GM18867 (cell line): ENCODE data around the gene SLC11A2.

ENCODE experiments used
- ATAC-seq: cut with Tn5 transposase; IDR thresholded peaks from one replicate; pipeline ENCODE4 v1.9.1; 2021; ENCODE audit warnings: mild to moderate bottlenecking, moderate library complexity; ENCODE audit not compliant: unreplicated experiment

Gene SLC11A2

DNA sequence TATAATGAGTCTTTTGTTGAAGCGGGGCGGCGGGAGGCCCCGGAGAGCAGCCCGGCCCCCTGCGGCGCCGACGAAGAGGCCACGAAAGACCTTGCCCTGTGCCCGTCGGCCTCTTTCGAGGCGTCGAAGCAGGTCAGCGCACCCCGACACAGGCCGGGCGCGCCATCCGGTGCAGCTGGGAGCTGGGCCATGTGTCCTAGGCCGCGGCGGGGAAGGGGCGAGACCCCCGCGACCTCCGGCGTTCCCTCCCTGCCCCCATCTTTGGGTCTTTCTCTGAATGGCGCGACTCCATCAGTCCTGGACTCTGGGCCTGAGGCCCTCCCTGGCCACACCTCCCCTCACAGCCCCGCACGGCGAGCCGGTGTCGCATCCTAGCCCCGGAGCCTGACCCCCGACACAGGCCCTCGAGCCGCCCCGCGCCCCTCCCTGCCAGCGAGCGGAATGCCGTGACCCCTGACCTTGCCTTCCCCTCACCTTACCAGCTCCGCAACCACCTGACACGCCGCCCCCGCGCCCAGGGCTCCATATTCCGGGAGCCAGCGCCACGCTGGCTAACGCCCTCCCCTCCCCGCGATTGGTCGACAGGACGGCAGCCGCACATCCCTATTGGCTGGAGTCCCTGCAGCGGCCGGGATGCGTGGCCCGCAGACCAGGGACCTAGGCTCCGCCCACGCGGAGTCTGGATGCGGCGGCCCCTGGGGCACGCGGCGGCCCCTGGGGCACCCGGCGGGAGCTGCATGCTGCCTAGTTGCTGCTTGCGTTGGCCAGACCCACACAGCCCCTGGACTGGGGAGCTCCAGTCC is at the start of gene SLC11A2:
TSS of gene SLC11A2 (minus strand) at position 549 of the 803 bp plus-strand sequence. CDS start 15,656 bp downstream, outside the sequence.
- peak; percentile 92 for ATAC-seq

GRCh38 chr12:51075390-51075789 is 49.2 kb upstream of the SLC11A2 start:
- no peak for ATAC-seq

DNA sequence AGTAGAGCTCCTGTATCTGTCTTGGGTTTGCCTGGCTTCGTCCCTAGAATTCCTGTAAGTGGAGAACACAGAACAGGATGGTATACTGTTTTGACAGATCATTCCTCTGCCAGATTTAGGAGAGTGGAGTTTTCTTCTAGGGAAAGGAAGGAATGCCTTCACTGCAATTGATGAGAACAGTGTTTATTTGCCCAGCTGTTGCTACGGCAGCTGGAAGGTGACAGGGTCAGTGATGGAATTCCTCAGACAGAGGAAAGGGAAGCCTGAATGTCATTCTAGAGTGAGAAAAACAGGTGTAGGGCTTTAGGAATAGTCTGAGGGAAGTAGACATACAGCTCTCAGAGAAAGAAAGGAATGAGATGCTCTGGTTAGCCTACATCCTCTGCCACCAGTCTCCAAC is 45.5 kb upstream of the SLC11A2 start:
- no peak for ATAC-seq

GRCh38 chr12:51070004-51070403 is 43.8 kb upstream of the SLC11A2 start:
- no peak for ATAC-seq

GRCh38 chr12:51067771-51068170 is 41.6 kb upstream of the SLC11A2 start:
- ATAC-seq = no peak

GRCh38 chr12:51067229-51067628 is 41.0 kb upstream of the SLC11A2 start:
- ATAC-seq = no peak

DNA sequence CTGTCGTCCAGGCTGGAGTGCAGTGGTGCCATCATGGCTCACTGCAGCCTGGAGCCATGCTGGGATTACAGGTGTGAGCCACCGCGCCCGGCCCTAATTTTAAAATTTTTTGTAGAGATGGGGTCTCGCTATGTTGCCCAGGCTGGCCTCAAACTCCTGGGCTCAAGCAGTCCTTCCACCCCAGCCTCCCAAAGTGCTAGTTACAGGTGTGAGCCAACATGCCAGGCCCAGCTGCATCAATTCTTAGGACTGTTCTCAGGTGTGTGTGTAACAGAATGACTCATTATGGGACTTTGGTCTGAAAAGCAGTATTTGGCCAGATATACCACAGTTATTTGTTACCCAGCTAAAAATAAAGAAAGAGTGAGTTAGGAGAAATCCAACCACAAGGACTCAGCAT is 39.3 kb upstream of the SLC11A2 start:
- no peak for ATAC-seq

DNA sequence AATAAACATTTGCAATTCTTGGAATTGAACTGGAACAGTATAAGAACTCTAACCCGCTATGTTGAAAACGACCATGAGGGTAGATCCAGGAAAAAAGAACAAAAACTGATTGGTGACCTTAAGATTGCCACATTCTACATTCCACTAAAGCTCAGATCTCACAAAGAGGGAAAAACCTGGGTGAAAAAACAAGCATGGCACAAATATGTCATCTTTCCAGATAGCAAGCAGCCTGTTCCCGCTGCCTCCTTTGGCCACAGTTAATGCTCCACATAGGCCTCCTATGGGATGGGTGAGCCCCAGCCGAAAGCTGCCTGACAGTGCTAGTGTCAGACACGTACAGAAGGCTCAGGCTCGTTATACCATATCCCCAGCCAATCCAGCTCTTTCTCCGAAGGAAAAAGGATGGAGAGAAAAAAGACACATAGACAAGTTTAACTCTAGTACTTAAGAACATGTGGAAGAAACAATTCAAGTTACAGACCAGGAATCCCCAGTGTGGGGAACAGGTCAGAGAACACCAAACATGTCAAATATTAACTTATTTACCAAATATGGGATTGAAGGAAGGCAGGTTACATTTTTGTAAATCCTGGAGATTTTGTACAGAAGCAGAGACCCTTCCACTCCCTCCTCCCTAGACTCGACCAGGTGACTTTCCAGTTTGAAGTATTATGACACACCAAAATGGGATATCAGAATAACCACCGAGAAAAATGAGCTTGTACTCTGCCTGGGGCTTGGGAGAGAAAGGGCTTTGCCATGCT is 36.6 kb upstream of the SLC11A2 start:
- ATAC-seq = no peak

GRCh38 chr12:51059086-51059485 is 32.9 kb upstream of the SLC11A2 start:
- no peak for ATAC-seq

DNA sequence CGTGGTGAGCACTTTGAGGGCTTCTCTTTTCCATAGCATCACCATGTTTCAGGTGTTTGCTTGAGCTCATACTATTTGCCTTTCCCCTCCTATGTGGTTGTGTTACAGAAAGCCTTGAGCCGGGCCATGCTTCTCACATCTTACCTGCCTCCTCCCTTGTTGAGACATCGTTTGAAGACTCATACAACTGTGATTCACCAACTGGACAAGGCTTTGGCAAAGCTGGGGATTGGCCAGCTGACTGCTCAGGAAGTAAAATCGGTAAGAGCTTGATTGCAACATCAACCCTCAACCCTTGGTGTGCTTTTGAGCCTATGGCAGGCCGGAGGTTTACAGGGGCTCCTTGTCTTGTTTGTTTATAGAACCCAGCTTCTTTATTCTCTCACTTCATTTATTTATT is 30.1 kb upstream of the SLC11A2 start:
- ATAC-seq = no peak

DNA sequence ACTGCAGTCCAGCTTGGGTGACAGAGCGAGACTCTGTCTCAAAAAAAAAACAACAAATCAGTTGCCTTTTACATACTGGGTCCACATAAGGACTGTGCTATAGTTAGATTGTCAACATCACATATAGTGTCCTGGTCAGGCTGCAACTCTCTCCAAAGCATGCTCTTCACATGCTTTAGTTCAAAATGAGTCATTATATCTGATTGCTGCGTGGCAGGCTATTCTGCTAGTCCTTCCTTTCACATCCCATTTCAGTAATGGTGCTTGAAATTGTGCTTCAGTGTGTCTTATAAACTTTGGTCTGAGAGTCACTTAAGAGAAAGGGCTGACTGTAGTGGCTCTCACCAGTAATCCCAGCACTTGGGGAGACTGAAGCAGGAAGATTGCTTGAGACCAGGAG is 28.9 kb upstream of the SLC11A2 start:
- ATAC-seq = no peak

GRCh38 chr12:51051787-51052186 is 25.6 kb upstream of the SLC11A2 start:
- no peak for ATAC-seq

- no peak for ATAC-seq
Measured at GRCh38 chr12:51049525-51049924, 23.3 kb upstream of the SLC11A2 start.

GRCh38 chr12:51048661-51049251 is 22.6 kb upstream of the SLC11A2 start:
- no peak for ATAC-seq

GRCh38 chr12:51047655-51048540 is 21.7 kb upstream of the SLC11A2 start, which contains the start of gene LETMD1:
Gene LETMD1 (plus strand): TSS chr12:51048327. CDS start chr12:51048357, 30 bp downstream.
- ATAC-seq = peak; percentile 94

DNA sequence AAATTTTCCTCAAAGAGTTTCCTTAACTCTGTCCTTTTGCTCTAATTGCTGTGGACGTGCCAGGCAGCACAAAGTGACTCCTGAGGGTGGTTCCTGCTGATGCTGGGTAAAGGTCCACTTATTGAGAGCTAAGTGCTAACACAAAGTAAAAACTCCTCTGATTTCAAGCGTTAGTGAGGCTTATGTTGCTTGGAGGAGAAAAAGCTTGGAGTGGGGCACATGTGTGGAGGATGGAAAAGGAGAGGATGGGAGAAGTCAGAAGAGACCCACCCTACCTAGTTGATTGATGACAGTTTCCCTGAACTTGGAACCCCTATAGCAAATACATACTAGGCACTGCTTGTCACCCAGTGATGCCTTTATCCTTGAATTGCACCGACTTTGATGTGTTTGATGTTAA is 10.1 kb upstream of the SLC11A2 start:
- no peak for ATAC-seq

DNA sequence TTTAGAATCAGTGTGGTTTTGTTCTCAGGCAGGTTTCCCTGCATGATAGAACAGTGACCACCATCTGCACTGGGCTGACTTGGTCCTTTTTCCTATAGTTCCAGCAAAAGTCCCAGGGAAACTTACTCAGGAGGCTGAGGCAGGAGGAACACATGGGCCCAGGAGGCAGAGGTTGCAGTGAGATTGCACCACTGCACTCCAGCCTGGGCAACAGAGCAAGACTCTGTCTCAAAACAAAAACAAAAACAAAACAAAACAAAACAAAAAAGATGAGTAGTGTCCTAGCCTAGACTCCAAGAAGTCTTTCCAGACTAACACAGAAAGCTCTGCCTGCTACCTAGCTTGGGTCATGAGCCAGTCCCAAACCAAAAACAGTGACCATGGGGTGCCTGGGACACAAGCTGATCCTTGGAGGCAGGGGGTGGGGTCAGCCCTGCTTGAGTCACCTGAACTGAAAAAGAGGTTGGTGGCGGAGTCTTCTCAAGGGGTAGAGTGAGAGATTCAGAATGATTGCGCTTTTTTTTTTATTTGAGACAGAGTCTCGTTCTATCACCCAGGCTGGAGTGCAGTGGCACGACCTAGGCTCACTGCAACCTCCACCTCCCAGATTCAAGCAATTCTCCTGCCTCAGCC is 7.4 kb upstream of the SLC11A2 start:
- ATAC-seq = no peak

GRCh38 chr12:51033048-51033447 is 6.9 kb upstream of the SLC11A2 start:
- ATAC-seq = no peak

GRCh38 chr12:51028813-51029150 is 2.6 kb upstream of the SLC11A2 start:
- ATAC-seq = no peak

DNA sequence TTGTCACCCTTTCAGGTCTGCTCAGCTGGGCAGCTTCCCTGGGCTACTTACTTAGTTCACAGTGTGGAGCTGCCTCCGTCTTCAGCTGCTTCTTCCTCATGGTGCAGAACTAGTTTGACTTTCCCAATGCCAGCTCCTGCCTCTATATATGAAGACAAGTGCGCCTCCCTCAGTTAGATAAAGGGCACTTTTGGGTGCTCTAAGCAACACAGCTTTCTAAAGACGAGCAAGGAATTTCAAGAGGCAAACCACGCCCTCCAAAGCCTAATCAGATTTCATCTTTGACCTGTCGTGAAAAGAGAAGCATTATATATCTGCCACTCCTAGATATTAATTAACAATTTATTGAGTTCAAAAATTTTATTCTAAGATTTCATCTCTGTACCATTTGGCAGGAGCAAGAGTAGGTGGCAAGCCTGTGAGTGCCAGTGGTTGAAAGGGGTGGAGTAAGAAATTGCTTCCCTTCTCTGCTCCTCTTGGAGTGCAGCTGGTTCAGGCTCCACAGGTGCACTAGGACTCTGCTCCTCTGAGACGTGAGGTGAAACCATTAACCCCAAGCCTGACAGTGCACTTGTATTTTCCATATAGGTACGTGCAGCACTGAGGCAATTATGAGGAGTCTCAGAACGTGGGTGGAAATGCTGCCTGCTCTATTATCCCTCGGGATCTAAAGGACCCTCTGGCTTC is 2.1 kb upstream of the SLC11A2 start:
- ATAC-seq = no peak
